ENCODE results near the gene DNAJC18. TPM values are rescaled to one million over a fixed set of nuclear protein-coding genes. Genes with fewer than 3 reads are reported as not detected.

The DNAJC18 gene
- total RNA-seq, 1 experiment from 2014 or later: 12.5 TPM

- ChIA-PET CTCF (interaction anchor here (0.6 to 1.4 kb wide), 2 partner anchors 50 to 604 kb away, joined by 3 to 6 read pairs; partner anchors contain the start of gene PAIP2), POLR2A (no interaction called here)
- no peaks in the 10 kb centered on the region for H3K9me3 Mint-ChIP-seq (ENCODE audit: unreplicated experiment)
- peaks cover 14% of the 10 kb centered on the region for H3K36me3 Mint-ChIP-seq (ENCODE audit: insufficient read depth, unreplicated experiment)
- peaks cover 22% of the 10 kb centered on the region for H3K4me1 ChIP-seq
- TF ChIP-seq CTCF (IDR thresholded peaks at IDR 0.05; ENCODE audit: insufficient read depth in 1 of 2, low read depth in 1 of 2, low read length in 1 of 2, severe bottlenecking in 1 of 2, unreplicated experiment in 1 of 2): no peak
- no peak overlapping the region for H3K4me3 ChIP-seq (ENCODE audit: low read depth, low read length)
- H3K27me3 ChIP-seq (replicated peaks; ENCODE audit: control insufficient read depth, insufficient read depth, low read length): no peaks in the 10 kb centered on the region
- intact Hi-C loops (cut with micrococcal nuclease; ENCODE audit: unreplicated experiment): no loop called here
- no peaks in the 10 kb centered on the region for H3K36me3 ChIP-seq (ENCODE audit: control insufficient read depth, insufficient read depth, low read length)
- peak overlapping the region; percentile 40 for H3K27ac Mint-ChIP-seq (ENCODE audit: unreplicated experiment)
- peaks cover 9% of the 10 kb centered on the region for H3K4me1 Mint-ChIP-seq (ENCODE audit: low read depth, unreplicated experiment)
- H3K4me3 Mint-ChIP-seq (ENCODE audit: unreplicated experiment): peak overlapping the region; percentile 82
- H3K9me3 ChIP-seq: no peaks in the 10 kb centered on the region
- no peak for DNase-seq
- BruUV-seq (replicated peaks): TSS peak; percentile 12
- H3K27me3 Mint-ChIP-seq (ENCODE audit: insufficient read depth, unreplicated experiment): no peaks in the 10 kb centered on the region
Observed at GRCh38 chr5:139391570-139392323, 47.6 kb downstream of the DNAJC18 start.

GRCh38 chr5:139390639-139391569 is 48.4 kb downstream of the DNAJC18 start:
- Mint-ChIP-seq H3K4me1 (ENCODE audit: low read depth, unreplicated experiment) (peaks cover 9% of the 10 kb centered on the region), H3K27ac (ENCODE audit: unreplicated experiment) (peak overlapping the region; percentile 40), H3K9me3 (ENCODE audit: unreplicated experiment) (no peaks in the 10 kb centered on the region), H3K27me3 (ENCODE audit: insufficient read depth, unreplicated experiment) (no peaks in the 10 kb centered on the region), H3K36me3 (ENCODE audit: insufficient read depth, unreplicated experiment) (peaks cover 14% of the 10 kb centered on the region), H3K4me3 (ENCODE audit: unreplicated experiment) (no peak overlapping the region)
- ChIA-PET CTCF (interaction anchor here (0.6 to 1.4 kb wide), 2 partner anchors 49 to 603 kb away, joined by 3 to 6 read pairs; partner anchors contain the start of gene PAIP2), POLR2A (no interaction called here)
- no peak overlapping the region for H3K4me3 ChIP-seq (ENCODE audit: low read depth, low read length)
- no peaks in the 10 kb centered on the region for H3K27me3 ChIP-seq (replicated peaks; ENCODE audit: control insufficient read depth, insufficient read depth, low read length)
- H3K9me3 ChIP-seq: no peaks in the 10 kb centered on the region
- DNase-seq: no peak
- no peak for TF ChIP-seq CTCF (IDR thresholded peaks at IDR 0.05; ENCODE audit: insufficient read depth in 1 of 2, low read depth in 1 of 2, low read length in 1 of 2, severe bottlenecking in 1 of 2, unreplicated experiment in 1 of 2)
- BruUV-seq (replicated peaks): no TSS peak
- peaks cover 23% of the 10 kb centered on the region for H3K4me1 ChIP-seq
- no peaks in the 10 kb centered on the region for H3K36me3 ChIP-seq (ENCODE audit: control insufficient read depth, insufficient read depth, low read length)
- intact Hi-C loops (cut with micrococcal nuclease; ENCODE audit: unreplicated experiment): no loop called here

Measured in Caco-2 (cell line).